Superior temporal gyrus (tissue), 1 donor: ENCODE measurements around the gene FRY.

Experiments used
- DNase-seq: peaks from one replicate; pipeline ENCODE4 v3.0.0-alpha.2; 2016; ENCODE audit errors: extremely low spot score

FRY gene

GRCh38 chr13:32174366-32174765 is 142.8 kb downstream of the FRY start:
- no peak for DNase-seq

GRCh38 chr13:32175307-32175706 is 143.7 kb downstream of the FRY start:
- DNase-seq, result no peak

GRCh38 chr13:32175943-32176342 is 144.4 kb downstream of the FRY start:
- no peak for DNase-seq

- DNase-seq, result no peak
Measured at GRCh38 chr13:32176696-32177095, 145.1 kb downstream of the FRY start.

GRCh38 chr13:32178763-32179162 is 147.2 kb downstream of the FRY start:
- no peak for DNase-seq

- DNase-seq, result no peak
Measured at GRCh38 chr13:32179708-32180107, 148.1 kb downstream of the FRY start.

GRCh38 chr13:32187651-32188050 is 156.1 kb downstream of the FRY start:
- DNase-seq, result no peak

GRCh38 chr13:32191452-32191998 is 160.0 kb downstream of the FRY start:
- no peak for DNase-seq

GRCh38 chr13:32195713-32196112 is 164.1 kb downstream of the FRY start:
- no peak for DNase-seq

- DNase-seq, result no peak
Measured at GRCh38 chr13:32199168-32199567, 167.6 kb downstream of the FRY start.

GRCh38 chr13:32200741-32201140 is 169.2 kb downstream of the FRY start:
- no peak for DNase-seq

- no peak for DNase-seq
Measured at GRCh38 chr13:32201809-32202208, 170.2 kb downstream of the FRY start.

- DNase-seq, result no peak
Measured at GRCh38 chr13:32202268-32202667, 170.7 kb downstream of the FRY start.

- DNase-seq, result no peak
Measured at GRCh38 chr13:32203221-32203620, 171.6 kb downstream of the FRY start.

GRCh38 chr13:32203736-32204135 is 172.2 kb downstream of the FRY start:
- DNase-seq, result no peak

- DNase-seq, result no peak
Measured at GRCh38 chr13:32205431-32206096, 174.0 kb downstream of the FRY start.

- DNase-seq, result no peak
Measured at GRCh38 chr13:32206097-32206740, 174.6 kb downstream of the FRY start.

- DNase-seq, result no peak
Measured at GRCh38 chr13:32208860-32209259, 177.3 kb downstream of the FRY start.

- no peak for DNase-seq
Measured at GRCh38 chr13:32209652-32210051, 178.1 kb downstream of the FRY start.

- DNase-seq, result no peak
Measured at GRCh38 chr13:32210101-32210500, 178.5 kb downstream of the FRY start.

GRCh38 chr13:32211813-32212212 is 180.2 kb downstream of the FRY start:
- DNase-seq, result no peak

GRCh38 chr13:32212421-32212820 is 180.8 kb downstream of the FRY start:
- no peak for DNase-seq

- no peak for DNase-seq
Measured at GRCh38 chr13:32213626-32214025, 182.1 kb downstream of the FRY start.
